ENCODE data around the gene NTN1. TPM values are rescaled to one million over a fixed set of nuclear protein-coding genes. Genes with fewer than 3 reads are reported as not detected.

NTN1 gene
- total and polyA plus RNA-seq, 2 donors from 2014 or later: 1.8 TPM

DNA sequence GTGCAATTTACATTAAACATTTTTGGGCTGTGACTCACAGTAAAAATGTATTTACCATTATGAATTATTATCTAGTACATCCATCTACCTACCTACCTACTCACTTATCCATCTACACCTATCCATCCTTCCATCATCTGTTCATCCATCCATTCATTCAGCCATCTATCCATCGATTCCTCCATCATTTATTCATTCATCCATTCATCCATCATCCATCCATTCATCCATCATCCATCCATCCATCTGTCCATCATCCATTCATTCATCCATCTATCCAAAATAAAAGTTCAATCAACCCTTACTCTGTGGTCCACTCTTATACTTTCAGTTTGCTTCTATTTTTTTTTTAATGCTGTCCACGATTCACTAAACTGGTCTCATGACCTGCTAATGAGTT lies 118.4 kb downstream of the NTN1 start:
- Histone ChIP-seq H3K27ac (ENCODE audit: low read depth in 2 of 2, low read length in 2 of 2) (no peak overlapping the region), H3K9me3 (ENCODE audit: control insufficient read depth in 2 of 3, insufficient read depth in 1 of 3, low read length in 3 of 3) (no peaks in the 10 kb centered on the region), H3K4me1 (ENCODE audit: control insufficient read depth in 2 of 3, insufficient read depth in 2 of 3, low read depth in 1 of 3, low read length in 3 of 3) (no peaks in the 10 kb centered on the region), H3K27me3 (ENCODE audit: control insufficient read depth, insufficient read depth, low read length) (no peaks in the 10 kb centered on the region), H3K4me3 (ENCODE audit: low read length in 3 of 3) (no peak overlapping the region), H3K9ac (ENCODE audit: low read length in 3 of 3) (no peak overlapping the region), H3K36me3 (ENCODE audit: control insufficient read depth in 2 of 3, insufficient read depth in 3 of 3, low read length in 3 of 3) (no peaks in the 10 kb centered on the region)
- intact Hi-C loops (cut with DNase I): no loop called here
- DNase-seq (no peak), FAIRE-seq (no peak)
- no peak for TF ChIP-seq CTCF (IDR thresholded peaks at IDR 0.05; ENCODE audit: borderline replicate concordance, extremely low read depth, insufficient read depth)

DNA sequence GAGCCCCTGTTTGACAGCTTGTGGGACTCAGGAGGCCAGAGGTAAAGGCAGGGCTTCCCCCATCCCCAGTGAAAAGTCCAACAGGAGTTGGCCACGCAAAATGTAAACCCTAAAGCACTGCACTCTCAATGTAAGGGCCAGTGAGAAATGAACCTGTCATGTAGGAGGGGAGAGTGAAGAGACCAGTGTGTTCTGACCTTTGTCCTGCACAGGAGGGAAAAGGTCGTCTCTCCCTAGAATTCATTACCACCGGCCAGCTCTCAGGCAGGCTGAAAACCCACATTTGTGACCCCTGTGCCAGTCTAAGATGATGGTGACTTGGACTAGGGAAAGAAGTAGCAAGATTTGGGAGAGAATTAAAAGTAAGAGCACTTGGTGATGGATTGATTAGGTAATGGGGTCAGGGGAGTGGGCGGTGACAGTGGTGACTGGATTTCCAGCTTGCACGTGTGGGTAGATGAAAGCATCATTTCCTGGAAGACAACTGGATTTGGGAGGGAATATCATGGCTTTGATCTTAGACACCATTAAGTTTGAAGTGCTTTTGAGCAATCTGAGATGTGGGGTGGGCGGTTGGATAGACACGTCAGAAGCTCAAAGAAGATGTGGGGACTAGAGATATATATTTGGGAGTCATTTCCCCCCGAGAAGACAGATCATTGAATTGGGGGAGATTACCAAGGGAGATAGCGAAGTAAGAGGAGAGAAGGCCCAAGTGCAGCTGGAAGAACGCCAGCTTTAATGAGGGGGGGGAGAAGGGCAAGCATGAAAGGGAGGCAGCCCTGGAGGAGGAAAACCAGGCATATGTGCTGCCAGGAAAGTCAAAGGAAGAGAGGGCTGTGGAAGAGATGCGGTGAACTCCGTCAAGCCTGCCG lies 119.5 kb downstream of the NTN1 start:
- no peak for FAIRE-seq
- no peak overlapping the region for H3K27ac ChIP-seq (ENCODE audit: low read depth in 2 of 2, low read length in 2 of 2)
- H3K4me3 ChIP-seq (ENCODE audit: low read length in 3 of 3): no peak overlapping the region
- no peak for TF ChIP-seq CTCF (IDR thresholded peaks at IDR 0.05; ENCODE audit: borderline replicate concordance, extremely low read depth, insufficient read depth)
- DNase-seq: peak in 3 of 5 donors; percentile 9 to 53 (median 51)
- intact Hi-C loops (cut with DNase I): no loop called here
- no peaks in the 10 kb centered on the region for H3K4me1 ChIP-seq (ENCODE audit: control insufficient read depth in 2 of 3, insufficient read depth in 2 of 3, low read depth in 1 of 3, low read length in 3 of 3)
- H3K9ac ChIP-seq (ENCODE audit: low read length in 3 of 3): no peak overlapping the region
- no peaks in the 10 kb centered on the region for H3K36me3 ChIP-seq (ENCODE audit: control insufficient read depth in 2 of 3, insufficient read depth in 3 of 3, low read length in 3 of 3)
- no peaks in the 10 kb centered on the region for H3K9me3 ChIP-seq (ENCODE audit: control insufficient read depth in 2 of 3, insufficient read depth in 1 of 3, low read length in 3 of 3)
- no peaks in the 10 kb centered on the region for H3K27me3 ChIP-seq (ENCODE audit: control insufficient read depth, insufficient read depth, low read length)

- no peak overlapping the region for H3K27ac ChIP-seq (ENCODE audit: low read depth in 2 of 2, low read length in 2 of 2)
- FAIRE-seq (no peak), DNase-seq (peak in 1 of 5 donors; percentile 22)
- H3K36me3 ChIP-seq (ENCODE audit: control insufficient read depth in 2 of 3, insufficient read depth in 3 of 3, low read length in 3 of 3): no peaks in the 10 kb centered on the region
- H3K4me3 ChIP-seq (ENCODE audit: low read length in 3 of 3): no peak overlapping the region
- no peaks in the 10 kb centered on the region for H3K27me3 ChIP-seq (ENCODE audit: control insufficient read depth, insufficient read depth, low read length)
- no peak overlapping the region for H3K9ac ChIP-seq (ENCODE audit: low read length in 3 of 3)
- no peaks in the 10 kb centered on the region for H3K9me3 ChIP-seq (ENCODE audit: control insufficient read depth in 2 of 3, insufficient read depth in 1 of 3, low read length in 3 of 3)
- intact Hi-C loops (cut with DNase I): no loop called here
- no peaks in the 10 kb centered on the region for H3K4me1 ChIP-seq (ENCODE audit: control insufficient read depth in 2 of 3, insufficient read depth in 2 of 3, low read depth in 1 of 3, low read length in 3 of 3)
- TF ChIP-seq CTCF (IDR thresholded peaks at IDR 0.05; ENCODE audit: borderline replicate concordance, extremely low read depth, insufficient read depth): no peak
Observed at GRCh38 chr17:9141425-9141753, 120.1 kb downstream of the NTN1 start.
